Measurements from ENCODE around the gene SCLT1. TPM values are rescaled to one million over a fixed set of nuclear protein-coding genes. Genes with fewer than 3 reads are reported as not detected.
A peak's percentile ranks its signal among the peaks of the same experiment; 100 is the strongest.

Gene SCLT1
- polyA plus RNA-seq, 1 donor = 7.6 TPM

- DNase-seq (ENCODE audit: low read depth) = no peak
These were observed 217.1 kb downstream of the SCLT1 start for GRCh38 chr4:128876200-128876599.

GRCh38 chr4:128871948-128872347, 221.4 kb downstream of the SCLT1 start:
- no peak for DNase-seq (ENCODE audit: low read depth)

GRCh38 chr4:128869776-128870509, 223.4 kb downstream of the SCLT1 start:
- no peak for DNase-seq (ENCODE audit: low read depth)

GRCh38 chr4:128868758-128869157, 224.6 kb downstream of the SCLT1 start:
- no peak for DNase-seq (ENCODE audit: low read depth)

- DNase-seq (ENCODE audit: low read depth) = no peak
These were observed 226.6 kb downstream of the SCLT1 start for GRCh38 chr4:128866691-128867090.

GRCh38 chr4:128866269-128866668, 227.1 kb downstream of the SCLT1 start:
- no peak for DNase-seq (ENCODE audit: low read depth)

GRCh38 chr4:128865132-128865531, 228.2 kb downstream of the SCLT1 start:
- no peak for DNase-seq (ENCODE audit: low read depth)

GRCh38 chr4:128863312-128864075, 229.8 kb downstream of the SCLT1 start:
- peak; percentile 53 for DNase-seq (ENCODE audit: low read depth)

- DNase-seq (ENCODE audit: low read depth) = no peak
These were observed 230.6 kb downstream of the SCLT1 start for GRCh38 chr4:128862608-128863311.

- DNase-seq (ENCODE audit: low read depth) = no peak
These were observed 231.4 kb downstream of the SCLT1 start for GRCh38 chr4:128861856-128862518.

GRCh38 chr4:128859887-128860677, 233.3 kb downstream of the SCLT1 start:
- DNase-seq (ENCODE audit: low read depth) = peak; percentile 88

- DNase-seq (ENCODE audit: low read depth) = peak; percentile 44
These were observed 234.3 kb downstream of the SCLT1 start for GRCh38 chr4:128858879-128859671.

- no peak for DNase-seq (ENCODE audit: low read depth)
These were observed 237.1 kb downstream of the SCLT1 start for GRCh38 chr4:128856246-128856645.

- DNase-seq (ENCODE audit: low read depth) = no peak
These were observed 237.7 kb downstream of the SCLT1 start for GRCh38 chr4:128855621-128856020.

- no peak for DNase-seq (ENCODE audit: low read depth)
These were observed 238.9 kb downstream of the SCLT1 start for GRCh38 chr4:128854433-128854832.

GRCh38 chr4:128853741-128854140, 239.6 kb downstream of the SCLT1 start:
- no peak for DNase-seq (ENCODE audit: low read depth)

GRCh38 chr4:128850252-128850651, 243.1 kb downstream of the SCLT1 start:
- no peak for DNase-seq (ENCODE audit: low read depth)

- DNase-seq (ENCODE audit: low read depth) = no peak
These were observed 244.9 kb downstream of the SCLT1 start for GRCh38 chr4:128848461-128848860.

GRCh38 chr4:128847082-128847724, 246.1 kb downstream of the SCLT1 start:
- DNase-seq (ENCODE audit: low read depth) = no peak

- no peak for DNase-seq (ENCODE audit: low read depth)
These were observed 247.3 kb downstream of the SCLT1 start for GRCh38 chr4:128846063-128846462.
